AG04449 (cell line): ENCODE results near the gene ADAMTS20.
"Not testable (repeated sequence)": the region's sequence is repeated elsewhere in the genome, so short reads cannot be mapped to it uniquely, and the experiment has no call there.

Source experiments
- CTCF ChIA-PET: fragments of 350-600 bp; formaldehyde crosslinking; extraction: SDS; loops from one replicate; lab custom pipeline; 2021; ENCODE audit warnings: antibody characterized with exemption; lab: Yijun Ruan, JAX
- POLR2A ChIA-PET: fragments of 400-600, 350-600 bp; formaldehyde crosslinking; extraction: SDS; loops from one replicate; lab custom pipeline; 2020; ENCODE audit warnings: antibody characterized with exemption, inconsistent platforms; lab: Yijun Ruan, JAX
- DNase-seq: peaks from one replicate; pipeline ENCODE4 v3.0.0-alpha.2; 2010; ENCODE audit warnings: low read depth, low spot score
- H3K4me3 ChIP-seq: 2 replicates; pipeline ENCODE4 v1.5.1; 2011; ENCODE audit warnings: low read depth, mild to moderate bottlenecking, control low read depth, low read length
- TF ChIP-seq, protein P1 (sequence below): IDR thresholded peaks from one replicate; pipeline ENCODE4 v1.5.1; 2011; ENCODE audit warnings: mild to moderate bottlenecking, moderate library complexity, low read length, control low read depth, inconsistent platforms; ENCODE audit not compliant: insufficient read depth; ENCODE audit errors: missing control alignments

Gene ADAMTS20

DNA sequence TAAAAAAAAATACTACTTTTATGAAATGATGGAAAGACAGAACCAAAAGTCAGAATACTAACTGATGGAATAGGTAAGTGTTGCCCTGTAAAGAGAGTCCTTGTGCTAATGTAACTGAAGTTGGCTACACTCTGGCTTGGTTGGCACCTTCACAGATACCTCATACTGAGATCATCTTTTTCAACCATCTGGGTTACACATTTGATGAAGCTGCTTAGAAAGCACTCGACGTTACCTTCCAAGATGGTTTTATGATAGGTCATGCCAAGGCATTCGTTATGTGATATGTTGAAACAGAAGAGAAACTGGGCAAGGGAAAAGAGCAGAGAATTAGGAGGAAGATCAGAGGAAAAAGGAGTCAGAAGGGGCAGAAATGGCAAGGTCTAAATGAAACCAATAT is 203.8 kb downstream of the ADAMTS20 start:
- DNase-seq: no peak
- no peak overlapping the region for H3K4me3 ChIP-seq
- TF ChIP-seq, protein P1, sequence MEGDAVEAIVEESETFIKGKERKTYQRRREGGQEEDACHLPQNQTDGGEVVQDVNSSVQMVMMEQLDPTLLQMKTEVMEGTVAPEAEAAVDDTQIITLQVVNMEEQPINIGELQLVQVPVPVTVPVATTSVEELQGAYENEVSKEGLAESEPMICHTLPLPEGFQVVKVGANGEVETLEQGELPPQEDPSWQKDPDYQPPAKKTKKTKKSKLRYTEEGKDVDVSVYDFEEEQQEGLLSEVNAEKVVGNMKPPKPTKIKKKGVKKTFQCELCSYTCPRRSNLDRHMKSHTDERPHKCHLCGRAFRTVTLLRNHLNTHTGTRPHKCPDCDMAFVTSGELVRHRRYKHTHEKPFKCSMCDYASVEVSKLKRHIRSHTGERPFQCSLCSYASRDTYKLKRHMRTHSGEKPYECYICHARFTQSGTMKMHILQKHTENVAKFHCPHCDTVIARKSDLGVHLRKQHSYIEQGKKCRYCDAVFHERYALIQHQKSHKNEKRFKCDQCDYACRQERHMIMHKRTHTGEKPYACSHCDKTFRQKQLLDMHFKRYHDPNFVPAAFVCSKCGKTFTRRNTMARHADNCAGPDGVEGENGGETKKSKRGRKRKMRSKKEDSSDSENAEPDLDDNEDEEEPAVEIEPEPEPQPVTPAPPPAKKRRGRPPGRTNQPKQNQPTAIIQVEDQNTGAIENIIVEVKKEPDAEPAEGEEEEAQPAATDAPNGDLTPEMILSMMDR: no peak
- ChIA-PET POLR2A (no interaction called here), CTCF (interaction anchor here (0.6 to 2.5 kb wide), 3 partner anchors 10 to 534 kb away, joined by 3 to 17 read pairs (median 5); no protein-coding TSS in a partner anchor)

DNA sequence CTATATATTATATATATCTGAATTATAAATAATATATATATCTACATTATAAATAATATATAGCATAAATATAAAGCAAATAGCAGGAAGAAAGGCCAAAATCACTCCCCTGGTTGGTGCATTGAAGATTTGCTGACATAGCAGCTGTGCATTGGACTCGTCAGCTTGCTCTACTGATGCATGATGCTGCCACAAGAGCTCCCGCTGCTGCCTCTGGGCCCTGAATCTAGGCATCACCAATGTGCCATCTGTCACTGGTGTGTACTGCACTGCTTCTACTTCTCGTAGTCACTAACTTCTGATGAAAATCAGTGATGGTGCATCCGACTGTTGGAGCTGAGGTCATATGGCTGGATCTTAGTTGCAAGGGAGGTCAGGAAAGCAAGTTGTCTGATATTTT is 205.0 kb downstream of the ADAMTS20 start:
- ChIA-PET POLR2A (no interaction called here), CTCF (interaction anchor here (0.6 to 1.5 kb wide), 2 partner anchors 376 to 380 kb away, joined by 3 read pairs; no protein-coding TSS in a partner anchor)
- TF ChIP-seq, protein P1: no peak
- no peak overlapping the region for H3K4me3 ChIP-seq
- DNase-seq: no peak

DNA sequence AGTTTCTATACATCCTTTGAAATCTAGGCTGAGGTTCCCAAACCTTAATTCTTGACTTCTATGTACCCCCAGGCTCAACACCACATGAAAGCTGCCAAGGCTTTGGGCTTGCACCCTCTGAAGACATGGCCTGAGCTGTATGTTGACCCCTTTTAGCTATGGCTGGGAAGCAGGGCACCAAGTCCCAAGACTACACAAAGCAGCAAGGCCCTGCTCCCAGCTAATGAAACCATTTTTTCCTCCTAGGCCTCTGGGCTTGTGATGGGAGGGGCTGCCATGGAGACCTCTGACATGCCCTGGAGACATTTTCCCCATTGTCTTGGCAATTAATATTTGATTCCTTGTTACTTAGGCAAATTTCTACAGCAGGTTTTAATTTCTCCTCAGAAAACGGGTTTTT is 207.0 kb downstream of the ADAMTS20 start:
- TF ChIP-seq, protein P1: no peak
- no peak for DNase-seq
- POLR2A ChIA-PET: no interaction called here
- H3K4me3 ChIP-seq: no peak overlapping the region
- CTCF ChIA-PET: no interaction called here

DNA sequence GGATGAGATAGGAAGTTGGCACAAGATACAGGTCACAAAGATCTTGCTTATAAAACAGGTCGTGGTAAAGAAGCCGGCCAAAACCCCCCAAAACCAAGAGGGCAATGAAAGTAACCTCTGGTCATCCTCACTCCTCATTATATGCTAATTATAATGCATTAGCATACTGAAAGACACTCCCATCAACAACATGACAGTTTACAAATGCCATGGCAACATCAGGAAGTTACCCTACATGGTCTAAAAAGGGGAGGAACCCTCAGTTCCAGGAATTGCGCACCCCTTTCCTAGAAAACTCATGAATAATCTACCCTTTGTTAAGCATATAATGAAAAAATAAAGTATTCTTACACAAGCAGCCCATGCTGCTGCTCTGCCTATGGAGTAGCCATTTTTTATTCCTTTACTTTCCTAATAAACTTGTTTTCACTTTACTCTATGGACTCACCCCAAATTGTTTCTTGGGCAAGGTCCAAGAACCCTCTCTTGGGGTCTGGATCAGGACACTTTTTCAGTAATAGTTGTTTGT is 210.2 kb downstream of the ADAMTS20 start:
- H3K4me3 ChIP-seq, DNase-seq, POLR2A ChIA-PET: not testable (repeated sequence)
- CTCF ChIA-PET: interaction anchor here (1.1 kb wide), 1 partner anchor 773 kb away, joined by 3 read pairs; no protein-coding TSS in a partner anchor

DNA sequence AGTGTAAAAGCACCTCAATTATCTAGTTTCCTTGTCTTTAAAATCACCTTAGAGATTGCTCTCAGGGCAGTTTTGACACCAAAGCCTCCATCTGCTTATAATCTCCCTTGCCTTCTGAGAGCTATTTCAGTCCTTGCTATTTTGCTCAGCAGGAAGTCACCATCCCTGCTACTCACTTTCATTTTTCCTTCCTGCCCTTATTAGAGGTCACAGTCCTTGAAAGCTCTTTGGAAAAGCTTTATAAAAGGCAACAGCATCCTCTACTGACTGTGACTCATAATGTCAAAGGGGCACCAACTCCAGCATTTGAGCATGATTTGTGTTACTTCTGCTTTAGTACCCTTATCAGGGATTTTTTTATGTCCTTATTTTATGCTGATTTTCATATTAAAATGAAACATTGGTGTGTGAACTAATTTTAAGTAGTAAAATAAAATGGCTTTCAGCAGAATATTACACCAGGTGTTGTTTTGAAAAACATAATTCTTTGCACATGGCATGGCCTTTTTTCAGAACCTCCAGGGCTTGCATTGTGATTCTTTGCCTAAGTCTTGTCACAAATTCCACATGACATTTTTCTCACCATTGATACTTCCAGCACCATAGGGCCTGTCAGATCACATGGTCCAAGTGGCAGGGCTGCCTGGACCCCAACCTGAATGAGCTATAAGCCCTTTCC is 213.0 kb downstream of the ADAMTS20 start:
- POLR2A ChIA-PET: interaction anchor here (0.5 kb wide), 1 partner anchor 937 kb away, joined by 4 read pairs; no protein-coding TSS in a partner anchor
- no peak overlapping the region for H3K4me3 ChIP-seq
- TF ChIP-seq, protein P1: peak; percentile 57
- CTCF ChIA-PET: interaction anchor here (0.7 to 5.3 kb wide), 23 partner anchors 10 to 1314 kb away, joined by 3 to 101 read pairs (median 4); no protein-coding TSS in a partner anchor
- DNase-seq: no peak

DNA sequence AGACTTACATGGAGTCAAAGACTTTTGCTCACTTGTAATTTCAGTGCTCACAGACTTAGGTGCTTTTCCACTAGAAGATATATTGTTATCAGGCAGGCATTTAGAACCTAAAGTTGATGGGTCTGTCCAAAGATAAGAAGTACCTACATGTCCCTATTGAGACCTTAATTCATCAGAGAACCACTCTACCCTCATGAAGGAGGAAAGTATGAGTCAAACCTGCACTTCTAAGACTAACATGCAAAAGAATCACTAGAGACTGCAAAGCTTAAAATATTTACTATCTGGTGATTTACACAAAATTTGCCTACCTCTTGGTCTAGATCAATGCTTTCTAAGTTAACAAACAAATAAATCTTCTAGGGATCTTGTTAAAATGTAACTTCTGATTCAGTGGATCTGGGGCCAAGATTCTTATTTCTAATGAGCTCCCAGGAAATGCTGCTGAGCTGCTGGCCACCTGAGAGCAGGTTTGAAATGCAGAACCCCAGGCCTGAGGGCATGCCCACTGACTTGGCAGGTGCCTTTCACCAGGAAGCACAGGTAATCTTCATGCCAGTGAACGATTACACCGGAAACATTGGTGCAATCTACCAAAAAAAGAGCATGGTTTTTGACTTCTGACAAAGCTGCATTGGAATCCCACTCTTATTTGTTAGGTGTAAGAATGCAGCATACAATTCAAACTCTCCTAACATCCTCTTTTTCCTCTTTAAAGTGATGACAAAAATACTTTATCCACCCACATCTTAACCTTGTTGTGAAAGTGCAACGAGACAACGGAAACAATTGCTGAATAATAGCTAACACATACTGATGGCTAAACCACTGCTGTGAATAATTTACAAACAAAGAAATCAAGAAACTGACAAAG is 214.2 kb downstream of the ADAMTS20 start:
- TF ChIP-seq, protein P1: no peak
- H3K4me3 ChIP-seq: no peak overlapping the region
- CTCF ChIA-PET: interaction anchor here (0.7 to 5.3 kb wide), 23 partner anchors 9 to 1313 kb away, joined by 3 to 101 read pairs (median 4); no protein-coding TSS in a partner anchor
- no peak for DNase-seq
- POLR2A ChIA-PET: no interaction called here
